H1 (cell line): Measurements from ENCODE around the gene CX3CR1. TPM values are rescaled to one million over a fixed set of nuclear protein-coding genes. Genes with fewer than 3 reads are reported as not detected.

Source experiments
- CTCF ChIA-PET: fragments of 300-600 bp; sonication (Branson Sonifier 250); formaldehyde crosslinking; loops from one replicate; lab custom pipeline; 2021; ENCODE audit not compliant: partially characterized antibody; lab: Charles Lee
- POLR2A ChIA-PET: fragments of 300-600 bp; sonication (Branson Sonifier 250); formaldehyde crosslinking; loops from one replicate; lab custom pipeline; 2021; ENCODE audit warnings: inconsistent platforms; ENCODE audit not compliant: partially characterized antibody; lab: Charles Lee
- DNase-seq, 2 experiments: peaks; one replicate each; pipeline versions ENCODE4 v3.0.0 to v3.0.0-alpha.2; 2010 to 2022; ENCODE audit warnings: low spot score in 2 of 2, low read depth in 1 of 2, mixed read lengths in 1 of 2
- FAIRE-seq: peaks from 2 replicates; lab custom pipeline; 2011; peaks lifted over from hg19 to GRCh38; lab: Jason Lieb, UNC
- H2AFZ ChIP-seq: 2 replicates; pipeline ENCODE4 v1.8.1; 2012; ENCODE audit warnings: low read length, inconsistent platforms
- H2AK5ac ChIP-seq: 2 replicates; pipeline ENCODE4 v1.6.1; 2013; ENCODE audit warnings: low read depth, low read length
- H2BK120ac ChIP-seq: replicated peaks from 2 replicates; pipeline ENCODE3; 2013; ENCODE audit warnings: low read depth, low read length, inconsistent platforms
- H2BK12ac ChIP-seq: 2 replicates; pipeline ENCODE4 v1.6.1; 2013; ENCODE audit warnings: low read depth, low read length
- H2BK15ac ChIP-seq: 2 replicates; pipeline ENCODE4 v1.6.1; 2013; ENCODE audit warnings: low read length
- H2BK20ac ChIP-seq: 2 replicates; pipeline ENCODE4 v1.6.1; 2013; ENCODE audit warnings: low read length
- H2BK5ac ChIP-seq: 2 replicates; pipeline ENCODE4 v1.6.1; 2013; ENCODE audit warnings: low read depth, low read length
- H3K14ac ChIP-seq: 2 replicates; pipeline ENCODE4 v1.6.1; 2013; ENCODE audit warnings: inconsistent platforms; ENCODE audit not compliant: insufficient read length
- H3K18ac ChIP-seq: 2 replicates; pipeline ENCODE4 v1.6.1; 2013; ENCODE audit warnings: low read length; ENCODE audit errors: extremely low read depth
- H3K23ac ChIP-seq: 2 replicates; pipeline ENCODE4 v1.6.1; 2013; ENCODE audit warnings: inconsistent platforms; ENCODE audit not compliant: insufficient read length
- H3K23me2 ChIP-seq: 2 replicates; pipeline ENCODE4 v1.6.1; 2013; ENCODE audit warnings: low read depth, low read length
- H3K27ac ChIP-seq: 2 replicates; pipeline ENCODE4 v1.6.1; 2011; ENCODE audit warnings: low read depth, low read length, inconsistent platforms
- H3K27me3 ChIP-seq, 4 experiments: replicated peaks in 1 of 4; 1 replicate in 1 of 4; 2 replicates in 3 of 4; pipeline versions ENCODE4 v1.6.1 to v1.8.1; 2011 to 2013; ENCODE audit warnings: low read length in 3 of 4, mild to moderate bottlenecking in 3 of 4, inconsistent platforms in 2 of 4, mixed read lengths in 2 of 4, moderate library complexity in 1 of 4; ENCODE audit not compliant: control insufficient read depth in 3 of 4, insufficient read depth in 3 of 4; ENCODE audit errors: extremely low read depth in 1 of 4
- H3K36me3 ChIP-seq, 4 experiments: 2 replicates each; pipeline versions ENCODE4 v1.6.1 to v1.8.1; 2011 to 2013; ENCODE audit warnings: mild to moderate bottlenecking in 4 of 4, low read length in 3 of 4, moderate library complexity in 2 of 4, control low read depth in 1 of 4, inconsistent platforms in 1 of 4; ENCODE audit not compliant: insufficient read depth in 4 of 4, control insufficient read depth in 2 of 4
- H3K4ac ChIP-seq: replicated peaks from 2 replicates; pipeline ENCODE3; 2013; ENCODE audit warnings: low read length, low read depth, mixed read lengths, inconsistent platforms; ENCODE audit not compliant: insufficient read length
- H3K4me1 ChIP-seq, 4 experiments: replicated peaks in 1 of 4; 1 replicate in 1 of 4; 2 replicates in 3 of 4; pipeline versions ENCODE4 v1.6.1 to v1.8.1; 2011 to 2013; ENCODE audit warnings: low read length in 3 of 4, inconsistent platforms in 2 of 4, mixed read lengths in 1 of 4; ENCODE audit not compliant: insufficient read depth in 4 of 4, control insufficient read depth in 3 of 4
- H3K4me2 ChIP-seq, 2 experiments: 2 replicates each; pipeline versions ENCODE4 v1.6.1 to v1.8.1; 2011 to 2013; ENCODE audit warnings: low read depth in 2 of 2, low read length in 2 of 2, control low read depth in 1 of 2, inconsistent platforms in 1 of 2, mild to moderate bottlenecking in 1 of 2; ENCODE audit not compliant: insufficient read depth in 1 of 2
- H3K4me3 ChIP-seq, 4 experiments: fragments of 200-600, 300-600 bp in 1 of 4; sonication (generic), shearing (Covaris generic), sonication (Bioruptor Twin) in 1 of 4; 2 replicates each; pipeline versions ENCODE4 v1.5.1 to v1.8.1; 2011 to 2016; ENCODE audit warnings: low read length in 4 of 4, low read depth in 3 of 4, control low read depth in 2 of 4, inconsistent platforms in 2 of 4, mild to moderate bottlenecking in 2 of 4, mixed read lengths in 1 of 4, moderate library complexity in 1 of 4; ENCODE audit not compliant: insufficient read depth in 2 of 4; ENCODE audit errors: extremely low read depth in 1 of 4
- H3K56ac ChIP-seq: replicated peaks from 2 replicates; pipeline ENCODE3; 2013; ENCODE audit warnings: low read depth, mild to moderate bottlenecking, mixed read lengths, low read length, inconsistent platforms; ENCODE audit not compliant: insufficient read length
- H3K79me1 ChIP-seq: 2 replicates; pipeline ENCODE4 v1.6.1; 2013; ENCODE audit warnings: low read depth, low read length, control low read depth
- H3K79me2 ChIP-seq, 2 experiments: 2 replicates each; pipeline versions ENCODE4 v1.6.1 to v1.8.1; 2012 to 2013; ENCODE audit warnings: low read length in 2 of 2, mild to moderate bottlenecking in 2 of 2, inconsistent platforms in 1 of 2; ENCODE audit not compliant: insufficient read depth in 2 of 2, control insufficient read depth in 1 of 2
- H3K9ac ChIP-seq, 4 experiments: replicated peaks in 1 of 4; 1 replicate in 1 of 4; 2 replicates in 3 of 4; pipeline versions ENCODE4 v1.6.1 to v1.8.1; 2011 to 2013; ENCODE audit warnings: low read depth in 3 of 4, low read length in 3 of 4, control low read depth in 2 of 4, mild to moderate bottlenecking in 2 of 4, moderate library complexity in 2 of 4, inconsistent platforms in 1 of 4; ENCODE audit errors: extremely low read depth in 1 of 4
- H3K9me3 ChIP-seq, 2 experiments: 2 replicates each; pipeline versions ENCODE4 v1.6.1 to v1.8.1; 2012 to 2013; ENCODE audit warnings: mild to moderate bottlenecking in 2 of 2, moderate library complexity in 2 of 2, control low read depth in 1 of 2, inconsistent platforms in 1 of 2, low read depth in 1 of 2, low read length in 1 of 2, mixed read lengths in 1 of 2; ENCODE audit not compliant: insufficient read depth in 2 of 2
- H4K20me1 ChIP-seq, 2 experiments: replicated peaks in 1 of 2; 2 replicates each; pipeline versions ENCODE3 to v1.8.1; 2011 to 2013; ENCODE audit warnings: inconsistent platforms in 2 of 2, low read length in 2 of 2, mild to moderate bottlenecking in 1 of 2; ENCODE audit not compliant: insufficient read depth in 2 of 2, control insufficient read depth in 1 of 2
- H4K5ac ChIP-seq: 2 replicates; pipeline ENCODE4 v1.6.1; 2013; ENCODE audit warnings: low read length, low read depth, mixed read lengths, inconsistent platforms; ENCODE audit not compliant: insufficient read length
- H4K8ac ChIP-seq: 2 replicates; pipeline ENCODE4 v1.8.0; 2013; ENCODE audit warnings: mild to moderate bottlenecking, moderate library complexity, low read length, inconsistent platforms; ENCODE audit not compliant: insufficient read depth; ENCODE audit errors: extremely low read depth
- H4K91ac ChIP-seq: replicated peaks from 2 replicates; pipeline ENCODE3; 2013; ENCODE audit warnings: low read length, mixed read lengths, inconsistent platforms; ENCODE audit not compliant: insufficient read length
- ATF3 ChIP-seq: IDR thresholded peaks from 2 replicates; pipeline ENCODE4 v1.6.1; 2011; ENCODE audit warnings: low read depth, mild to moderate bottlenecking, low read length; ENCODE audit not compliant: insufficient read depth
- BRCA1 ChIP-seq: IDR thresholded peaks from 2 replicates; pipeline ENCODE4 v1.6.1; 2012; ENCODE audit warnings: low read depth, low read length, improper control_type of control experiment
- CBX5 ChIP-seq: fragments of 300-800, 300-1000 bp; sonication (generic); IDR thresholded peaks from 2 replicates; pipeline ENCODE4 v1.7.1; 2016; ENCODE audit warnings: antibody characterized with exemption, low read length, low read depth
- FOSL1 ChIP-seq: IDR thresholded peaks from 2 replicates; pipeline ENCODE4 v1.6.1; 2011; ENCODE audit warnings: mild to moderate bottlenecking, low read depth, low read length, moderate library complexity; ENCODE audit not compliant: insufficient read depth
- NRF1 ChIP-seq: IDR thresholded peaks from 2 replicates; pipeline ENCODE4 v1.6.1; 2011; ENCODE audit warnings: mild to moderate bottlenecking, low read depth, low read length, improper control_type of control experiment
- POLR2A ChIP-seq, 2 experiments: IDR thresholded peaks; 1 replicate in 1 of 2; 2 replicates in 1 of 2; pipeline ENCODE4 v1.6.1; 2011; ENCODE audit warnings: low read depth in 2 of 2, low read length in 2 of 2, mild to moderate bottlenecking in 2 of 2; ENCODE audit errors: control extremely low read depth in 1 of 2
- POU5F1 ChIP-seq: IDR thresholded peaks from 2 replicates; pipeline ENCODE4 v1.6.1; 2011; ENCODE audit warnings: low read depth, mild to moderate bottlenecking, low read length, moderate library complexity
- RFX5 ChIP-seq: IDR thresholded peaks from 2 replicates; pipeline ENCODE4 v1.6.1; 2011; ENCODE audit warnings: low read depth, low read length, improper control_type of control experiment, borderline replicate concordance
- SIRT6 ChIP-seq: IDR thresholded peaks from one replicate; pipeline ENCODE4 v1.7.1; 2012; ENCODE audit warnings: low read length, inconsistent platforms
- SIX5 ChIP-seq: IDR thresholded peaks from 2 replicates; pipeline ENCODE4 v1.6.1; 2011; ENCODE audit warnings: mild to moderate bottlenecking, low read depth, low read length
- SRF ChIP-seq: IDR thresholded peaks from 2 replicates; pipeline ENCODE4 v1.6.1; 2011; ENCODE audit warnings: mild to moderate bottlenecking, low read depth, low read length, moderate library complexity
- USF2 ChIP-seq: IDR thresholded peaks from 2 replicates; pipeline ENCODE4 v1.6.1; 2011; ENCODE audit warnings: low read length, improper control_type of control experiment
- WGBS, 2 experiments: shearing (Covaris generic) in 1 of 2; methylation state at CpG; one replicate each; pipeline versions ENCODE4 v1.1.6 to v1.1.7; 2013 to 2015; ENCODE audit warnings: low lambda C conversion rate in 2 of 2, mixed read lengths in 2 of 2, inconsistent platforms in 1 of 2, low coverage in 1 of 2, missing lambda C conversion rate in 1 of 2; ENCODE audit not compliant: insufficient replicate concordance in 2 of 2, insufficient coverage in 1 of 2, insufficient read length in 1 of 2; ENCODE audit errors: extremely low coverage in 1 of 2, missing lambda C conversion rate in 1 of 2; 5-methylcytosine and 5-hydroxymethylcytosine counted together
- polyA plus RNA-seq, 7 experiments: library from polyadenylated mRNA; depleted of rRNA in 3 of 7; stranded (reverse) in 5 of 7; unstranded in 2 of 7; fragments of >200 nt in 5 of 7; fragments of 200-250 nt in 2 of 7; gene quantifications; 1 replicate in 5 of 7; 2 replicates in 1 of 7; 4 replicates in 1 of 7; pipeline versions ENCODE4 v1.2.1 to v1.2.3, GENCODE V29; 2011 to 2013; ENCODE audit warnings: missing spikeins in 2 of 7, mixed read lengths in 2 of 7
- total RNA-seq: library from RNA; stranded (reverse); fragmentation: NEBNext Ultra II Directional; extraction: Animal tissue kit (Norgen Biotek cat#: 25700); gene quantifications from 2 replicates; pipeline ENCODE4 v1.2.1, GENCODE V29; 2021

CX3CR1 gene
- total and polyA plus RNA-seq, 2 of the 8 experiments (the other 6 are each of a cell fraction or from before 2014, with no cell fraction given), result 0.08 TPM; not detected in 1

DNA sequence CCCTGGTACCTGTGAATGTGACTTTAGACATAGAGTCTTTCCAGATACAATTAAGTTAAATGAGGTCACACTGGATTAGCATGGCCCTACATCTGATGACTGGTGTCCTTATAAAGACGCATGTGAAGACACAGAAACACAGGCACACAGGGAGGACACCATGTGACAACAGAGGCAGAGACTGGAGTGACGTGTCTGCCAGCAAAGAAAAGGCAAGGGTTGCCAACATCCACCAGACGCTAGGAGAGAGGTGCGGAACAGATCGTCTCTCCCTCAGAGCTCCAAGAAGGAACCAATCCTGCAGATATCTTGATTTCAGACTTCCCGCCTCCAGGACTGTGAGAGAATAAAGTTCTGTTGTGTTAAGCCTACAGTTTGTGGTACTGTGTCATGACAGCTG is 42.8 kb downstream of the CX3CR1 start:
- H2AK5ac ChIP-seq, result no peak overlapping the region
- H3K4me1 ChIP-seq, result no peaks in the 10 kb centered on the region
- H3K79me1 ChIP-seq, result no peaks in the 10 kb centered on the region
- no peak overlapping the region for H3K56ac ChIP-seq
- no peak overlapping the region for H4K91ac ChIP-seq
- no peak overlapping the region for H3K4ac ChIP-seq
- H3K79me2 ChIP-seq, result no peaks in the 10 kb centered on the region
- H2BK120ac ChIP-seq, result no peak overlapping the region
- TF ChIP-seq NRF1, result no peak
- TF ChIP-seq ATF3, result no peak
- no peak for TF ChIP-seq FOSL1
- TF ChIP-seq BRCA1, result no peak
- no peak for TF ChIP-seq POU5F1
- no peak for TF ChIP-seq RFX5
- TF ChIP-seq POLR2A (IDR thresholded peaks at IDR 0.05; ENCODE audit: control extremely low read depth in 1 of 2, low read depth in 2 of 2, low read length in 2 of 2), result no peak
- TF ChIP-seq SIRT6, result no peak
- TF ChIP-seq CBX5, result no peak
- no peak for TF ChIP-seq USF2
- TF ChIP-seq SRF, result no peak
- no peak for TF ChIP-seq SIX5
- TF ChIP-seq, all 59 proteins: peak for 0
- H3K4me2 ChIP-seq, result no peak overlapping the region
- H3K18ac ChIP-seq, result no peak overlapping the region
- no peak overlapping the region for H3K4me3 ChIP-seq
- no peaks in the 10 kb centered on the region for H3K9me3 ChIP-seq
- H2BK5ac ChIP-seq, result no peak overlapping the region
- no peak for FAIRE-seq
- H2BK15ac ChIP-seq, result no peak overlapping the region
- ChIA-PET CTCF (interaction anchor here (2.6 kb wide), 1 partner anchor 51 kb away, joined by 10 read pairs; no protein-coding TSS in a partner anchor), POLR2A (interaction anchor here (0.7 to 1.2 kb wide), 2 partner anchors 19 to 169 kb away, joined by 3 read pairs; partner anchors contain the start of gene RPSA)
- H2BK12ac ChIP-seq, result no peak overlapping the region
- WGBS, 2 experiments, result 77% methylated on average over 6 of the region's 6 CpGs; no CpG with 5 or more reads in 1 of the 2 experiments
- H3K27me3 ChIP-seq, result no peaks in the 10 kb centered on the region
- no peak overlapping the region for H2BK20ac ChIP-seq
- H4K8ac ChIP-seq, result peak overlapping the region; percentile 57; the same call in 1 of the 2 replicates
- no peaks in the 10 kb centered on the region for H3K36me3 ChIP-seq
- DNase-seq, result no peak
- H3K14ac ChIP-seq, result no peak overlapping the region
- H4K20me1 ChIP-seq, result no peaks in the 10 kb centered on the region
- H4K5ac ChIP-seq, result no peak overlapping the region
- H2AFZ ChIP-seq, result no peak overlapping the region; the same call in 1 of the 2 replicates
- no peak overlapping the region for H3K27ac ChIP-seq
- H3K23me2 ChIP-seq, result no peaks in the 10 kb centered on the region
- H3K9ac ChIP-seq, result no peak overlapping the region
- H3K23ac ChIP-seq, result no peak overlapping the region
